Breast epithelium (tissue), 4 donors: Measurements from ENCODE around the gene KRT79. TPM values are rescaled to one million over a fixed set of nuclear protein-coding genes. Genes with fewer than 3 reads are reported as not detected.

ENCODE experiments used
- DNase-seq, 2 donors: peaks; one replicate each; pipeline ENCODE4 v3.0.0-alpha.2; 2019; ENCODE audit warnings: low spot score in 2 of 2
- H3K27ac ChIP-seq, 2 donors: fragments of 200-600 bp; sonication (generic) in 1 of 2; one replicate each; pipeline ENCODE4 v1.5.1; 2016 to 2019; ENCODE audit warnings: mild to moderate bottlenecking in 1 of 2
- H3K27me3 ChIP-seq, 2 donors: fragments of 200-600 bp; sonication (generic) in 1 of 2; one replicate each; pipeline versions ENCODE4 v1.5.1 to v1.6.0; 2017 to 2019; ENCODE audit warnings: control low read depth in 1 of 2, mild to moderate bottlenecking in 1 of 2
- H3K36me3 ChIP-seq: fragments of 200-600 bp; one replicate; pipeline ENCODE4 v1.5.1; 2019
- H3K4me1 ChIP-seq, 2 donors: fragments of 200-600 bp; sonication (generic); one replicate each; pipeline ENCODE4 v1.5.1; 2016 to 2019; ENCODE audit warnings: control low read depth in 1 of 2
- H3K4me3 ChIP-seq, 3 donors: fragments of 200-600 bp; sonication (generic); 1 replicate in 2 of 3; 2 replicates in 1 of 3; pipeline ENCODE4 v1.5.1; 2016 to 2019; ENCODE audit warnings: mild to moderate bottlenecking in 3 of 3, moderate library complexity in 2 of 3
- H3K9me3 ChIP-seq, 2 donors: fragments of 200-600 bp; sonication (generic) in 1 of 2; one replicate each; pipeline ENCODE4 v1.5.1; 2016 to 2019; ENCODE audit warnings: control low read depth in 1 of 2
- POLR2A ChIP-seq: fragments of 450-650 bp; IDR thresholded peaks from one replicate; pipeline ENCODE4 v1.6.1; 2016; ENCODE audit warnings: antibody characterized with exemption, mild to moderate bottlenecking, moderate library complexity
- POLR2AphosphoS5 ChIP-seq, 3 donors: sonication (generic); formaldehyde crosslinking; IDR thresholded peaks; one replicate each; pipeline ENCODE4 v1.6.1; 2017; ENCODE audit warnings: antibody characterized with exemption in 3 of 3
- intact Hi-C: fragments of 100-400 bp; cut with DNase I; formaldehyde crosslinking; loops from one replicate; pipeline ENCODE4 v1.15.1; 2023; ENCODE audit warnings: low total_unique reads
- total RNA-seq, 3 donors: library from RNA; depleted of rRNA; stranded (reverse); fragments of >200 nt; gene quantifications; one replicate each; pipeline ENCODE4 v1.1.0, GENCODE V29; 2016
- TF ChIP-seq, protein P1 (sequence below), 3 donors: fragments of 450-650 bp; IDR thresholded peaks; one replicate each; pipeline ENCODE4 v1.5.1; 2016 to 2017; ENCODE audit warnings: antibody characterized with exemption in 3 of 3, mild to moderate bottlenecking in 3 of 3, moderate library complexity in 3 of 3

Gene KRT79
- total RNA-seq, 3 donors from 2014 or later, result 0.48 to 1.3 TPM; not detected in 1

DNA sequence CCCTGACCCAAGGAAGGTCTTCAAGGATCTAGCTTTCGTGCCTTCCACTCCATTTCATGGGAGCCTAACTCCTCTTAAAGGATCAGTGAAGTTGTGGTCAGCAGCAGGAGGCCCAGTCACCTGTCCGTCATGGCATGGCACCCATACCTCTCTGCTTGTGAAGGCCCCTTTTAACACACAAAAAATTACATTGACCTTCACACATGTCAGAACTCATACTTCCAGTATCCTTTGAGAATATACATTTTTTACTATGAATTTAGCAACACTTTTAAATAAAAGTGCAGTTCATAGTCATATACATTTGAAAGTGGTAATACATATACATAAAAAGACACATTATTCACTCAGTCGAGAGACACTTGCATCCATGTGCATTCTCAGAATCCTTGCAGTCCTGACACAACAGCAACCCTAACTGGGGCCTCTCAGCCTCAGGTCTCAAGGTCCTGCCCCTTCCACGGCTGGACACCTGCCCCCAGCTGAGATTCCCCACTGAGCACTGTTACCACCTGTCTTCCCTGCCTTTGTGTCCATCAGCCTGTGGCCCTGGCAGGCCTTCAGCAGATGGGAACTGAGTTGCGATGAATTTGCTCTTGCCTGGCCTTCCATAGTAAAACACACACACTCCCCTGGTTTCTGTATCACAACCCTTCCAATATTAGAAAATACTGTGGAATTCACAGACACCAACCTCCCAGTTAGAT lies 34.5 kb downstream of the KRT79 start:
- Histone ChIP-seq H3K27me3 (no peaks in the 10 kb centered on the region), H3K9me3 (no peaks in the 10 kb centered on the region), H3K4me3 (no peak overlapping the region), H3K36me3 (no peaks in the 10 kb centered on the region), H3K4me1 (no peaks in the 10 kb centered on the region), H3K27ac (no peak overlapping the region)
- TF ChIP-seq, protein P1, sequence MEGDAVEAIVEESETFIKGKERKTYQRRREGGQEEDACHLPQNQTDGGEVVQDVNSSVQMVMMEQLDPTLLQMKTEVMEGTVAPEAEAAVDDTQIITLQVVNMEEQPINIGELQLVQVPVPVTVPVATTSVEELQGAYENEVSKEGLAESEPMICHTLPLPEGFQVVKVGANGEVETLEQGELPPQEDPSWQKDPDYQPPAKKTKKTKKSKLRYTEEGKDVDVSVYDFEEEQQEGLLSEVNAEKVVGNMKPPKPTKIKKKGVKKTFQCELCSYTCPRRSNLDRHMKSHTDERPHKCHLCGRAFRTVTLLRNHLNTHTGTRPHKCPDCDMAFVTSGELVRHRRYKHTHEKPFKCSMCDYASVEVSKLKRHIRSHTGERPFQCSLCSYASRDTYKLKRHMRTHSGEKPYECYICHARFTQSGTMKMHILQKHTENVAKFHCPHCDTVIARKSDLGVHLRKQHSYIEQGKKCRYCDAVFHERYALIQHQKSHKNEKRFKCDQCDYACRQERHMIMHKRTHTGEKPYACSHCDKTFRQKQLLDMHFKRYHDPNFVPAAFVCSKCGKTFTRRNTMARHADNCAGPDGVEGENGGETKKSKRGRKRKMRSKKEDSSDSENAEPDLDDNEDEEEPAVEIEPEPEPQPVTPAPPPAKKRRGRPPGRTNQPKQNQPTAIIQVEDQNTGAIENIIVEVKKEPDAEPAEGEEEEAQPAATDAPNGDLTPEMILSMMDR (IDR thresholded peaks at IDR 0.05), result no peak
- TF ChIP-seq POLR2AphosphoS5 (IDR thresholded peaks at IDR 0.05) (no peak), POLR2A (no peak)
- intact Hi-C loops, result loop anchor here (10.0 kb wide), 1 partner anchor 45 kb away; the partner anchor contains the start of gene KRT78
- no peak for DNase-seq

DNA sequence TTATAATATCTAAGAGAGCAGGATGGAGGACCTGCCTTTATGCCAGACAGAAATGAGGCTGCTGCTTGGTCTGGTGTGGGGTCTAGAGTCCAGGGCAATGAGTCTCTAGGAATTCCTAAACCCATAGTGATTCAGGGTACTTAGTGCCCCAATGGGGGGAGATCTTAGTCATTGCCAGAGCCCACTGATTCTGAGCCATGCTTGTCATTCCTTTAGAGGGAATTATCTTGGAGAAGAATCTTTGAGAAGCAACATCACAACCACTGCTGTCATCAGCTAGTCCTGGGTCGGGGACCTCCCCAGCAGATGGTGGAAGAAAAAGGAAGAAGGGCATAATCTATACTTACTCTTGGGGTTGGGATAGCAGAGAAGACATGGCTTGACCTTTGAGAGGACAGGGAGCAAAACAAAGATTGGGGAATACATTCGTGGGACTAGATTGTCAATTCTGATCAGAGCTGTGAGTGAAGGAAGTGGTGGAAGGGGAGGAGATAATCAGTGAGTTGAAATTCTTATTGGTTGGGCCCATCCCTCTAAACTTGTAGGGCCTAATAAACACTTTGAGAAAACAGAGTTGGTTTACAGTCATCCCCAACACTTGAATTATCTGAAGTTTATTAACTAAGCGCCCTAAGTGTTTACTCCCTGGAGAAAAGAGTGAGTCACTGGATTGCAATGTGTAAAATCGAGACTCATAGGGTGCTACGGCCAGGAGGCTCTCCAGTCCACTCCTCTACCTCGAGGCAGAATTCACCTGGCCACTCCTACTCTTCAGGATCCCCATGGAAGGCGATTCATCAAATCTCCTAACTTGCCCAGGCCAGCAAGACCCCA lies 35.2 kb downstream of the KRT79 start:
- Histone ChIP-seq H3K27ac (no peak overlapping the region), H3K9me3 (no peaks in the 10 kb centered on the region), H3K36me3 (no peaks in the 10 kb centered on the region), H3K27me3 (no peaks in the 10 kb centered on the region), H3K4me3 (no peak overlapping the region), H3K4me1 (no peaks in the 10 kb centered on the region)
- DNase-seq, result no peak
- no peak for TF ChIP-seq POLR2A
- no peak for TF ChIP-seq POLR2AphosphoS5 (IDR thresholded peaks at IDR 0.05)
- TF ChIP-seq, protein P1 (IDR thresholded peaks at IDR 0.05), result no peak
- intact Hi-C loops, result loop anchor here (10.0 kb wide), 1 partner anchor 46 kb away; the partner anchor contains the start of gene KRT78

DNA sequence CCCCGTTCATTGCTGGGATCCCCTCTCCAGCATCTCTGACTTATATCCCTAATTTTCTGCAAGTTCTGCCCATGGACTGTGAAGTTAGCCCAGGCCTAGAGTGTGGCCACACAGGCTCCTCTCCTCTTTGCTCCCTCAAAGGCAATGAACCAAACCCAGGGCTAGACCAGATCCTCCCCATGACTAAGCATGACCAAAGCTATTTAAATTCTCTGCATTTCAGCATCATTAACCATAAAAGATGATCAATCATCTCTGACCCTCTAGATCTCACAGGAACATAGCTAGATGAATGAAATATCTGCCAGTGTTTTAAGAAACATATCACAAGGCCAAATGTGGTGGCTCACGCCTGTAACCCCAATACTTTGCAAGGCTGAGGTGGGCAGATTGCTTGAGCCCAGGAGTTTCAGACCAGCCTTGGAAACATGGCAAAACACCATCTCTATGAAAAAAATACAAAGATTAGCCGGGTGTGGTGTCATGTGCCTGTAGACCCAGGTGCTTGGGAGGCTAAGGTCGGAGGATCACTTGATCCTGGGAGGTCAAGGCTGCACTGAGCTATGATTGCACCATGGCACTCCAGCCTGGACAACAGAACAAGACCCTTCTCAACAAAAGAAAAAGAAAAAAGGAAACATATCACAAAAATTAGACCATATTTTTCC lies 36.0 kb downstream of the KRT79 start:
- H3K4me3 ChIP-seq, result no peak overlapping the region
- TF ChIP-seq, protein P1 (IDR thresholded peaks at IDR 0.05), result no peak
- no peak for TF ChIP-seq POLR2A
- no peak for TF ChIP-seq POLR2AphosphoS5 (IDR thresholded peaks at IDR 0.05)
- intact Hi-C loops, result loop anchor here (10.0 kb wide), 1 partner anchor 47 kb away; the partner anchor contains the start of gene KRT78
- no peaks in the 10 kb centered on the region for H3K9me3 ChIP-seq
- no peaks in the 10 kb centered on the region for H3K27me3 ChIP-seq
- H3K27ac ChIP-seq, result no peak overlapping the region
- no peaks in the 10 kb centered on the region for H3K36me3 ChIP-seq
- no peaks in the 10 kb centered on the region for H3K4me1 ChIP-seq
- no peak for DNase-seq

DNA sequence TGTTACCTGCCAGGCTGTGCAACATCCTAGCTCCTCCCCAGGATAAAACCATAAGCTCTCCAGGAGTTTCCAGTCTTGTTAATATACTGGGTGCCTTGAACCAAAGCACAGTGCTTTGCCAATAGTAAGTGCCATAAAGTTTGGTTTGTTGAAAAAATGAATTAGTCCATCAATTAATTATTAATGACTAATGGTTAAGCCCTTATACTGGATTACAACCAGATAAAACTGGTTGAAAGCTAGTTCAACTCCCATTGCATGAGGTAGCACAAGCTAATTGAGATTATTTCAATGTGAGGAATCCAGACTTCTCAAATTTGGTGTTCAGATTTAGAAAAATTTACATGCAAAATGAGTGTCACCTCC lies 36.6 kb downstream of the KRT79 start:
- intact Hi-C loops, result loop anchor here (10.0 kb wide), 1 partner anchor 47 kb away; the partner anchor contains the start of gene KRT78
- H3K36me3 ChIP-seq, result no peaks in the 10 kb centered on the region
- H3K27me3 ChIP-seq, result no peaks in the 10 kb centered on the region

More for the DNA sequence above, 36.6 kb downstream of the KRT79 start:
- H3K4me1 ChIP-seq, result no peaks in the 10 kb centered on the region
- TF ChIP-seq POLR2A, result no peak
- TF ChIP-seq, protein P1 (IDR thresholded peaks at IDR 0.05), result no peak
- no peak for TF ChIP-seq POLR2AphosphoS5 (IDR thresholded peaks at IDR 0.05)
- H3K27ac ChIP-seq, result no peak overlapping the region
- no peak for DNase-seq
- no peaks in the 10 kb centered on the region for H3K9me3 ChIP-seq
- no peak overlapping the region for H3K4me3 ChIP-seq
